ENCODE measurements around the gene CFAP52. TPM values are rescaled to one million over a fixed set of nuclear protein-coding genes. Genes with fewer than 3 reads are reported as not detected.
"Not testable (repeated sequence)": the region's sequence is repeated elsewhere in the genome, so short reads cannot be mapped to it uniquely, and the experiment has no call there.

The CFAP52 gene
- polyA plus RNA-seq, 4 donors, result 1.9 to 5.1 (median 3.3) TPM

- peak in 3 of 4 donors; percentile 25 to 43 (median 36) for DNase-seq (ENCODE audit: low read depth in 4 of 4, low spot score in 2 of 4)
Observed at GRCh38 chr17:9644910-9645751, 68.7 kb downstream of the CFAP52 start, which contains the start of gene USP43. Gene USP43 (plus strand): TSS chr17:9645517. CDS start chr17:9645633, 116 bp downstream.

GRCh38 chr17:9645851-9646545 lies 69.6 kb downstream of the CFAP52 start:
- peak in 2 of 4 donors; percentile 39 to 43 for DNase-seq (ENCODE audit: low read depth in 4 of 4, low spot score in 2 of 4)

GRCh38 chr17:9646546-9646885 lies 70.1 kb downstream of the CFAP52 start:
- DNase-seq (ENCODE audit: low read depth in 4 of 4, low spot score in 2 of 4), result peak in 1 of 4 donors; percentile 27

GRCh38 chr17:9647014-9647413 lies 70.6 kb downstream of the CFAP52 start:
- DNase-seq (ENCODE audit: low read depth in 4 of 4, low spot score in 2 of 4), result peak in 1 of 4 donors; percentile 61

GRCh38 chr17:9648521-9649110 lies 72.2 kb downstream of the CFAP52 start:
- DNase-seq (ENCODE audit: low read depth in 4 of 4, low spot score in 2 of 4), result no peak

GRCh38 chr17:9658593-9659211 lies 82.3 kb downstream of the CFAP52 start:
- no peak for DNase-seq (ENCODE audit: low read depth in 4 of 4, low spot score in 2 of 4)

GRCh38 chr17:9661027-9661426 lies 84.6 kb downstream of the CFAP52 start:
- DNase-seq (ENCODE audit: low read depth in 4 of 4, low spot score in 2 of 4), result no peak

GRCh38 chr17:9663511-9663910 lies 87.1 kb downstream of the CFAP52 start:
- not testable (repeated sequence) for DNase-seq (ENCODE audit: low read depth in 4 of 4, low spot score in 2 of 4)

- DNase-seq (ENCODE audit: low read depth in 4 of 4, low spot score in 2 of 4), result no peak
Observed at GRCh38 chr17:9666461-9667050, 90.1 kb downstream of the CFAP52 start.

GRCh38 chr17:9668517-9668916 lies 92.1 kb downstream of the CFAP52 start:
- no peak for DNase-seq (ENCODE audit: low read depth in 4 of 4, low spot score in 2 of 4)

DNA sequence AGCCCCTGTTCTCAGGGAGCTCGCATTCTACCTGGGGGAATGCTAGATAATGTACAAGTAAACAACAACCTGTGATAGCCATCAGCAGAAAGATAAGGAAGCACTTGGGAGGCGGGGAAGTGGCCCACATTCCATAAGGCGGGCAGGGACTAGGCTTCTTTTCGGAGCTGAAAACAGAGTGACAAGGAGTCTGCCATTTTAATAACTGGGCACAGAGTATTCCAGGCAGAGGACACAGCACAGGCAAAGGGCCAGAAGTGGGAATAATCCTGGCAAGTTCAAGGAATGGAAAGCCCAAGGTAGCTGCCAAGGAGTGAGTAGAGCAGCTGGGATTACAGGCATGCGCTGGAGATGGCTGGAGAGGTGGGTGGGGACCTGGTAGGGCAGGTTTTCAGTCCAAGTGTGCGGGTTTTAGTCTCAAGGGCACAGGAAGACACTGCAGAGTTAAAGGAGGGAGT lies 93.1 kb downstream of the CFAP52 start:
- no peak for DNase-seq (ENCODE audit: low read depth in 4 of 4, low spot score in 2 of 4)

DNA sequence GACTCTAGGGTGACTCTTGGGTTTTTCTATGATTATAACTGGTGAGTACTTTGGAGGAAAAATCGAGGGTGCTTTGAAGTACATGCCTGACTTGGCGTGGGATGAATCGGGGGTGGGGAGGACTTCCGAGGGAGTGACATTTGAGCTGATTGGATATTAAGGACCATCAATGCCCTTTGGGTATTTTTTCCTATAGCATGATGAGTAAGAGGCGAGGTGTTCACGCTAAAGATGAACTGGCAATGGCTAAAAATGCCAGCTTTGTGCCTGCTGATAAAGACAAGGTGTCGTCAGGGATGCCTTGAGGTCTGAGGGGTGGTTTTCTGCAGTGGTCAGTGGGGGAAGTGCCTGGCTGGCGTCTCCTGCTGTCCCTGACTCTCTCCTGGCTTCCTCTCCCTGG lies 94.2 kb downstream of the CFAP52 start:
- DNase-seq (ENCODE audit: low read depth in 4 of 4, low spot score in 2 of 4), result no peak

- DNase-seq (ENCODE audit: low read depth in 4 of 4, low spot score in 2 of 4), result no peak
Observed at GRCh38 chr17:9671559-9671958, 95.1 kb downstream of the CFAP52 start.

DNA sequence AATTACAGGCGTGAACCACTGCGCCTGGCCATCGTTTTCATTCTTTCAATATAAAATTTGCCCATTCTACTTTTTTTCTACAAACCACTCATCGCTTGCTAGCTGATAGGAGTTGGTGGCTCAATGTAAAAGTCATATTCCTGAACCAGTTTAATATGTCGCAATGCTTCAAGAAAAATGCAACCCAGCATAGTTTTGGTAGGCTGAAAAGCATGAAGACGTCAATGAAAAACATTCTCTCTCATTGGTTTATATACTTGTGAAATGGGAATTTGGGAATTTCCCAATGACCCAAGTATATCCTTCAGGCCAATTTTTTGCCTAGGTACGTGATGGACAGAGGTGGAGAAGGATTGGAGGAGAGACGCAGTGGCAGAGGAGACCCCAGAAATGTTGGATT lies 95.8 kb downstream of the CFAP52 start:
- DNase-seq (ENCODE audit: low read depth in 4 of 4, low spot score in 2 of 4), result no peak

DNA sequence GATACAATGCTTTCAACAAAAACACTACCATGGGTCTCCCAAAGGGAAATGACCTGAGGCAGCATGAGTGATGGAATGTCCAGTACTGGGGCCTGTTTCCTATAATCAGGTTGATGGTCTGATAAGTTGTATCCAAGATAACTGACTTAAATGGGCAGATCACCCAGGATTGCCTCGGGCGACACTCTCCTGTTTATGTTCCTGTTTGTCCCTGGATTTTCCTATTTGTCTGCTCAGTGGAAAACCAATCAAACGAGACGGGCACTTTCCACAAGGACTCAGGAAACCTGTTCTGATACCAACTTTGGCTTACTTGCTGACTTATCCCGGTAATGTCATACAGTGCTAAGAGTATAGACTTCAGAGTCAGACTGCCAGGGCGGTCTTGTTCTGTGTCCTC lies 96.2 kb downstream of the CFAP52 start:
- no peak for DNase-seq (ENCODE audit: low read depth in 4 of 4, low spot score in 2 of 4)

GRCh38 chr17:9676084-9676483 lies 99.6 kb downstream of the CFAP52 start:
- DNase-seq (ENCODE audit: low read depth in 4 of 4, low spot score in 2 of 4), result peak in 1 of 4 donors; percentile 7

GRCh38 chr17:9676820-9677310 lies 100.4 kb downstream of the CFAP52 start:
- no peak for DNase-seq (ENCODE audit: low read depth in 4 of 4, low spot score in 2 of 4)

GRCh38 chr17:9677411-9677810 lies 101.0 kb downstream of the CFAP52 start:
- no peak for DNase-seq (ENCODE audit: low read depth in 4 of 4, low spot score in 2 of 4)

DNA sequence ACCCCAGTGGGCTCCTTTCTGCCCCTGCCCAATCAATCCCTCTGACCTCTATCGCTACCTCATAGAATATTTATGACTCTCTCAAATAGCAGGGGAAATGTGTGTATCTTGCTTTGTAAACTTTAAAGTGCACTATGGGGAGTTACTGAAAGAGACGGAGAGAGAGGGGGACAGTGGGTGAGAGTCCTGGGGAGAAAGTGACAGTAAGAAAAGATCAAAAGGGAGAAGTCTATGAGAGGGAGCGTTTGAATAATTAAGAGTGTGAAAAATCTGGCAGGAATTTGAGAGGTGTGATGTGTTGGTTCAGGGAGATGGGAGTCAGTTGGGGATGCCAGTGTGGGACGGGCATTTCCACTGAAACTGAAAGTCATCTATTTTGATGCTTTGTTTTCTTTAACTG lies 101.5 kb downstream of the CFAP52 start:
- no peak for DNase-seq (ENCODE audit: low read depth in 4 of 4, low spot score in 2 of 4)

DNA sequence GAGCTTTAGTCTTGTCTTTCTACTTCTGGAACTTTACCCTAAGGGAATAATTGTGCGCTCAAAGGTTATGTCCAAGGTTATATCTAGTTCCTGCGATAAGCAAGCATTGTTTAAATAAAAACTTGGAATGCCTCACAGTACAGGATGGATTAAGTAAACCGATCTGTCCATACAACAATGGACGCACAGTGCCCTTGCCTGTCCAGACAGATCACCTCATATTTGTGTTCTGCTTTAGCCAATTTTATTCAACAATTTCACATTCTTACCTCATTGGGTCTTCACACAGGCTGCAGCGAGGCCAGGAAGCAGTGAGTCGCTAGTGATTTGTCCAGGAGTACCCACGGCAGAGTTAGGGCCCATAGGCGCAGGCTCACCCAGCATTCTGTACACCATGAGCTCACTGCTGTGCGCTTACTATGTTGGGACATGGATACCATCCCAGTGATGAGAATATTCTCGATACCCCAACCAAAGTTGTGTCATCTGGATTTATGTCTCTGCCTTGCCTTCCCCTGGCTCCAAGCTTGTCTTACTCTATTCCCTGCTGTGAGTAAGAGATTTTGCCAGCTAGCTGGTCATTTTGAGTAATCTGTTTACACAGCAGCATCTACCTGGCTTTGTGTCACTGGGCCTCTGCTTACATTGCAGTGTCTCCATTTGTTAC lies 108.6 kb downstream of the CFAP52 start:
- DNase-seq (ENCODE audit: low read depth in 4 of 4, low spot score in 2 of 4), result no peak
